ENCODE data around the gene CMBL.

The CMBL gene

GRCh38 chr5:10343486-10343885, 35.8 kb upstream of the CMBL start:
- H3K9ac ChIP-seq (ENCODE audit: low read depth, low read length, poor library complexity, severe bottlenecking), result no peak overlapping the region
- TF ChIP-seq CTCF (conservative IDR thresholded peaks at IDR 0.05; ENCODE audit: low read length) (no peak), EZH2phosphoT487 (IDR thresholded peaks at IDR 0.05; ENCODE audit: borderline replicate concordance) (no peak)
- no peaks in the 10 kb centered on the region for H3K9me3 ChIP-seq (ENCODE audit: insufficient read depth, low read depth, low read length)

GRCh38 chr5:10339958-10340357, 32.3 kb upstream of the CMBL start:
- no peaks in the 10 kb centered on the region for H3K36me3 ChIP-seq (ENCODE audit: insufficient read depth, low read length)
- no peaks in the 10 kb centered on the region for H3K9me3 ChIP-seq (ENCODE audit: insufficient read depth, low read depth, low read length)
- H2AFZ ChIP-seq (ENCODE audit: low read length), result no peak overlapping the region
- H3K27me3 ChIP-seq (ENCODE audit: insufficient read depth, low read length, poor library complexity, severe bottlenecking), result no peaks in the 10 kb centered on the region
- H3K9me2 ChIP-seq (replicated peaks; ENCODE audit: low read depth, low read length), result no peaks in the 10 kb centered on the region
- H3K4me3 ChIP-seq (ENCODE audit: low read length, poor library complexity, severe bottlenecking), result no peak overlapping the region
- H3K9ac ChIP-seq (ENCODE audit: low read depth, low read length, poor library complexity, severe bottlenecking), result no peak overlapping the region
- no peaks in the 10 kb centered on the region for H3F3A ChIP-seq (ENCODE audit: low read depth)
- TF ChIP-seq EZH2phosphoT487 (IDR thresholded peaks at IDR 0.05; ENCODE audit: borderline replicate concordance), result no peak
- no peak for TF ChIP-seq CTCF (conservative IDR thresholded peaks at IDR 0.05; ENCODE audit: low read length)
- H3K4me1 ChIP-seq (ENCODE audit: insufficient read depth, low read length, poor library complexity, severe bottlenecking), result no peaks in the 10 kb centered on the region
- no peak overlapping the region for H3K4me2 ChIP-seq (ENCODE audit: low read depth, low read length, poor library complexity, severe bottlenecking)
- no peaks in the 10 kb centered on the region for H3K79me2 ChIP-seq (ENCODE audit: insufficient read depth, low read length)
- H4K20me1 ChIP-seq (ENCODE audit: insufficient read depth, low read length, poor library complexity, severe bottlenecking), result no peaks in the 10 kb centered on the region

More at GRCh38 chr5:10343486-10343885, 35.8 kb upstream of the CMBL start:
- no peak overlapping the region for H3K4me2 ChIP-seq (ENCODE audit: low read depth, low read length, poor library complexity, severe bottlenecking)
- H3K27me3 ChIP-seq (ENCODE audit: insufficient read depth, low read length, poor library complexity, severe bottlenecking), result no peaks in the 10 kb centered on the region
- no peaks in the 10 kb centered on the region for H3K4me1 ChIP-seq (ENCODE audit: insufficient read depth, low read length, poor library complexity, severe bottlenecking)
- no peak overlapping the region for H3K4me3 ChIP-seq (ENCODE audit: low read length, poor library complexity, severe bottlenecking)
- no peaks in the 10 kb centered on the region for H3K79me2 ChIP-seq (ENCODE audit: insufficient read depth, low read length)
- H3K36me3 ChIP-seq (ENCODE audit: insufficient read depth, low read length), result no peaks in the 10 kb centered on the region
- H3F3A ChIP-seq (ENCODE audit: low read depth), result no peaks in the 10 kb centered on the region
- H3K9me2 ChIP-seq (replicated peaks; ENCODE audit: low read depth, low read length), result no peaks in the 10 kb centered on the region
- no peaks in the 10 kb centered on the region for H4K20me1 ChIP-seq (ENCODE audit: insufficient read depth, low read length, poor library complexity, severe bottlenecking)
- no peak overlapping the region for H2AFZ ChIP-seq (ENCODE audit: low read length)

- no peaks in the 10 kb centered on the region for H3K4me1 ChIP-seq (ENCODE audit: insufficient read depth, low read length, poor library complexity, severe bottlenecking)
- no peaks in the 10 kb centered on the region for H3K27me3 ChIP-seq (ENCODE audit: insufficient read depth, low read length, poor library complexity, severe bottlenecking)
- TF ChIP-seq EZH2phosphoT487 (IDR thresholded peaks at IDR 0.05; ENCODE audit: borderline replicate concordance) (no peak), CTCF (conservative IDR thresholded peaks at IDR 0.05; ENCODE audit: low read length) (no peak)
- H3K9me3 ChIP-seq (ENCODE audit: insufficient read depth, low read depth, low read length), result no peaks in the 10 kb centered on the region
- H4K20me1 ChIP-seq (ENCODE audit: insufficient read depth, low read length, poor library complexity, severe bottlenecking), result no peaks in the 10 kb centered on the region
- H3K36me3 ChIP-seq (ENCODE audit: insufficient read depth, low read length), result no peaks in the 10 kb centered on the region
- no peak overlapping the region for H3K4me3 ChIP-seq (ENCODE audit: low read length, poor library complexity, severe bottlenecking)
- no peaks in the 10 kb centered on the region for H3K79me2 ChIP-seq (ENCODE audit: insufficient read depth, low read length)
- no peaks in the 10 kb centered on the region for H3F3A ChIP-seq (ENCODE audit: low read depth)
- H3K9ac ChIP-seq (ENCODE audit: low read depth, low read length, poor library complexity, severe bottlenecking), result no peak overlapping the region
- no peaks in the 10 kb centered on the region for H3K9me2 ChIP-seq (replicated peaks; ENCODE audit: low read depth, low read length)
- H3K4me2 ChIP-seq (ENCODE audit: low read depth, low read length, poor library complexity, severe bottlenecking), result no peak overlapping the region
- H2AFZ ChIP-seq (ENCODE audit: low read length), result no peak overlapping the region
Measured at GRCh38 chr5:10339058-10339811, 31.5 kb upstream of the CMBL start.
